H1 (cell line): Measurements from ENCODE around the gene CFAP92. TPM values are rescaled to one million over a fixed set of nuclear protein-coding genes. Genes with fewer than 3 reads are reported as not detected.

Experiments used
- ASH2L ChIP-seq: fragments of 200-600, 300-600 bp; sonication (generic); IDR thresholded peaks from one replicate; pipeline ENCODE4 v1.7.1; 2017; ENCODE audit warnings: low read length
- BRCA1 ChIP-seq: IDR thresholded peaks from 2 replicates; pipeline ENCODE4 v1.6.1; 2012; ENCODE audit warnings: low read depth, low read length, improper control_type of control experiment
- CBX8 ChIP-seq: fragments of 300-800, 300-1000 bp; sonication (generic); IDR thresholded peaks from 2 replicates; pipeline ENCODE4 v1.7.1; 2016; ENCODE audit warnings: low read depth, low read length, borderline replicate concordance
- CTBP2 ChIP-seq: IDR thresholded peaks from 2 replicates; pipeline ENCODE4 v1.7.0; 2011; ENCODE audit warnings: borderline replicate concordance, mild to moderate bottlenecking, moderate library complexity, mixed read lengths, low read length; ENCODE audit not compliant: insufficient read depth, insufficient read length
- E2F6 ChIP-seq: IDR thresholded peaks from 2 replicates; pipeline ENCODE4 v1.6.1; 2012; ENCODE audit warnings: inconsistent platforms
- EGR1 ChIP-seq: IDR thresholded peaks from 2 replicates; pipeline ENCODE4 v1.6.1; 2011; ENCODE audit warnings: low read depth, low read length, borderline replicate concordance
- FOSL1 ChIP-seq: IDR thresholded peaks from 2 replicates; pipeline ENCODE4 v1.6.1; 2011; ENCODE audit warnings: mild to moderate bottlenecking, low read depth, low read length, moderate library complexity; ENCODE audit not compliant: insufficient read depth
- GTF2F1 ChIP-seq: IDR thresholded peaks from 2 replicates; pipeline ENCODE4 v1.6.1; 2012; ENCODE audit warnings: low read depth, low read length, improper control_type of control experiment, borderline replicate concordance
- JUND ChIP-seq: IDR thresholded peaks from 2 replicates; pipeline ENCODE4 v1.6.1; 2011; ENCODE audit warnings: mild to moderate bottlenecking, improper control_type of control experiment, low read length
- NRF1 ChIP-seq: IDR thresholded peaks from 2 replicates; pipeline ENCODE4 v1.6.1; 2011; ENCODE audit warnings: mild to moderate bottlenecking, low read depth, low read length, improper control_type of control experiment
- PHF8 ChIP-seq: fragments of 200-600 bp; sonication (generic); conservative IDR thresholded peaks from 2 replicates; pipeline ENCODE4 v1.7.1; 2012; ENCODE audit warnings: low read depth, mild to moderate bottlenecking, inconsistent platforms, low read length, moderate library complexity
- RAD21 ChIP-seq, 2 experiments: IDR thresholded peaks in 1 of 2; conservative IDR thresholded peaks in 1 of 2; 2 replicates each; pipeline ENCODE4 v1.6.1; 2011; ENCODE audit warnings: low read depth in 2 of 2, low read length in 2 of 2, improper control_type of control experiment in 1 of 2, inconsistent platforms in 1 of 2, mild to moderate bottlenecking in 1 of 2, moderate library complexity in 1 of 2
- RFX5 ChIP-seq: IDR thresholded peaks from 2 replicates; pipeline ENCODE4 v1.6.1; 2011; ENCODE audit warnings: low read depth, low read length, improper control_type of control experiment, borderline replicate concordance
- RNF2 ChIP-seq: fragments of 200-900, 300-1000 bp; sonication (generic); IDR thresholded peaks from 2 replicates; pipeline ENCODE4 v1.7.1; 2016; ENCODE audit warnings: borderline replicate concordance, low read depth, mild to moderate bottlenecking, antibody characterized with exemption, low read length; ENCODE audit not compliant: poor library complexity, severe bottlenecking; ENCODE audit errors: missing control alignments
- SP1 ChIP-seq: IDR thresholded peaks from 2 replicates; pipeline ENCODE4 v1.6.1; 2011; ENCODE audit warnings: low read depth, low read length
- SP4 ChIP-seq: IDR thresholded peaks from 2 replicates; pipeline ENCODE4 v1.6.1; 2012; ENCODE audit warnings: low read length, inconsistent platforms
- TBP ChIP-seq: IDR thresholded peaks from 2 replicates; pipeline ENCODE4 v1.6.1; 2011; ENCODE audit warnings: low read depth, low read length, improper control_type of control experiment
- TCF12 ChIP-seq: IDR thresholded peaks from 2 replicates; pipeline ENCODE4 v1.6.1; 2011; ENCODE audit warnings: low read depth, mild to moderate bottlenecking, low read length
- TEAD4 ChIP-seq: IDR thresholded peaks from 2 replicates; pipeline ENCODE4 v1.6.1; 2012; ENCODE audit warnings: low read depth, low read length, inconsistent platforms, mixed read lengths
- USF2 ChIP-seq: IDR thresholded peaks from 2 replicates; pipeline ENCODE4 v1.6.1; 2011; ENCODE audit warnings: low read length, improper control_type of control experiment
- polyA plus RNA-seq, 7 experiments: library from polyadenylated mRNA; depleted of rRNA in 3 of 7; stranded (reverse) in 5 of 7; unstranded in 2 of 7; fragments of >200 nt in 5 of 7; fragments of 200-250 nt in 2 of 7; gene quantifications; 1 replicate in 5 of 7; 2 replicates in 1 of 7; 4 replicates in 1 of 7; pipeline versions ENCODE4 v1.2.1 to v1.2.3, GENCODE V29; 2011 to 2013; ENCODE audit warnings: missing spikeins in 2 of 7, mixed read lengths in 2 of 7
- total RNA-seq: library from RNA; stranded (reverse); fragmentation: NEBNext Ultra II Directional; extraction: Animal tissue kit (Norgen Biotek cat#: 25700); gene quantifications from 2 replicates; pipeline ENCODE4 v1.2.1, GENCODE V29; 2021
- TF ChIP-seq, protein P1 (sequence below): IDR thresholded peaks from 2 replicates; pipeline ENCODE4 v1.6.1; 2012; ENCODE audit warnings: inconsistent platforms

The CFAP92 gene
- total and polyA plus RNA-seq, 2 of the 8 experiments (the other 6 are each of a cell fraction or from before 2014, with no cell fraction given) = 0.77 to 2.0 TPM

DNA sequence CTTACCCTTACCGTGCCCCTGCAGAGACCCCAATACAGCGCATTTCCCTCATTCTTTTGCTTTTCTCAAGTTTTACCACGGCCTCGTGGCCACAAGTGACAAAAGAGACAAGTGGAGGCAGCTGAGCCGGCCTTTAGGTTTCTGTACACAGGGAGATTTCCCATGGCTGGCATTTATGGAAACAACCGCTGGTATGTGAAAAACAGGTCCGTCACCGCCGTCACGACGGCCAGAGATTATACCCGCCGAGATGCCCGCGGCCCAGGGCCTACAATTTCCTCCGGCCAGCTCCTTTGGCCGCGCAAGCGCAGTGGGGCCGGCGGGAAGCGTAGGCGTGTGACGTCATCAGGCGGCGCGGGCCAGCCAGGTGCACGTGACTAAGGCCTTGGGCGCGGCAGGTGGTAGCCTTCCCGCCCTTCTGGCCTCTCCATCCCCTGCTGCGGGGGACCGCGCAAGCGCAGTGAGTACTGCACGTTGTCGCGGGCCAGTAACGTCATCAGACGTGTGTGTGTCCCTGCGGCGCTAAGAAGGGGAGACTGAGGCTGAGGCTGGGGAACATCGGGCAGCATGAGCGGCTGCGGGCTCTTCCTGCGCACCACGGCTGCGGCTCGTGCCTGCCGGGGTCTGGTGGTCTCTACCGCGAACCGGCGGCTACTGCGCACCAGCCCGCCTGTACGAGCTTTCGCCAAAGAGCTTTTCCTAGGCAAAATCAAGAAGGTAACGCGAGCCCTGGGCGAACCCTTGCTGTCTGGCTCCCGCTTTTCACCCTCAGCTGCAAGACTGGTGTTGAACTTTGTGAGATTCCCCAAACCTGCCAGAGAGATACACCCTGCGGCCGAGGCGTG, 114.5 kb downstream of the CFAP92 start, which contains the start of gene ACAD9 (continued):
- peak; percentile 39; the same call in 1 of the 2 replicates for TF ChIP-seq BRCA1
- TF ChIP-seq SP4 = peak; percentile 80
- TF ChIP-seq NRF1 = peak; percentile 83
- no peak for TF ChIP-seq RNF2
- peak; percentile 99 for TF ChIP-seq EGR1
- peak; percentile 100 for TF ChIP-seq E2F6
- TF ChIP-seq USF2 = peak; percentile 98
- TF ChIP-seq, protein P1, sequence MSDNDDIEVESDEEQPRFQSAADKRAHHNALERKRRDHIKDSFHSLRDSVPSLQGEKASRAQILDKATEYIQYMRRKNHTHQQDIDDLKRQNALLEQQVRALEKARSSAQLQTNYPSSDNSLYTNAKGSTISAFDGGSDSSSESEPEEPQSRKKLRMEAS = peak; percentile 100
- peak; percentile 83 for TF ChIP-seq TBP
- peak; percentile 93 for TF ChIP-seq ASH2L
- TF ChIP-seq RAD21 (IDR thresholded peaks at IDR 0.05 in 1 of 2, conservative IDR thresholded peaks at IDR 0.05 in 1 of 2; ENCODE audit: low read depth in 2 of 2, low read length in 2 of 2) = no peak
- peak; percentile 91 for TF ChIP-seq GTF2F1
- TF ChIP-seq RFX5 = no peak
- no peak for TF ChIP-seq CTBP2
- 0 out of 2 replicates have a peak, but pooled peaks have one; percentile 32 for TF ChIP-seq SP1
- no peak for TF ChIP-seq CBX8
- peak; percentile 83; the same call in 1 of the 2 replicates for TF ChIP-seq TCF12
- no peak for TF ChIP-seq FOSL1
- 0 out of 2 replicates have a peak, but pooled peaks have one; percentile 17 for TF ChIP-seq TEAD4
- peak; percentile 96 for TF ChIP-seq JUND
- TF ChIP-seq PHF8 = peak; percentile 86
